ENCODE data around the gene TFEB. TPM values are rescaled to one million over a fixed set of nuclear protein-coding genes. Genes with fewer than 3 reads are reported as not detected.

TFEB gene
- total RNA-seq, 2 donors from 2014 or later, result 4.9 to 10.1 TPM

GRCh38 chr6:41656002-41656691, 79.3 kb downstream of the TFEB start:
- TF ChIP-seq POLR2A (IDR thresholded peaks at IDR 0.05), result no peak
- TF ChIP-seq CTCF (IDR thresholded peaks at IDR 0.05), result no peak
- no peaks in the 10 kb centered on the region for H3K27me3 ChIP-seq
- H3K36me3 ChIP-seq (replicated peaks in 1 of 2; ENCODE audit: insufficient read depth in 1 of 2, low read depth in 2 of 2), result no peaks in the 10 kb centered on the region
- no peak overlapping the region for H3K27ac ChIP-seq
- ATAC-seq (no peak), DNase-seq (no peak)
- H3K4me3 ChIP-seq, result no peak overlapping the region
- H3K4me1 ChIP-seq, result no peaks in the 10 kb centered on the region
- intact Hi-C loops (cut with DNase I), result no loop called here
- no peaks in the 10 kb centered on the region for H3K9me3 ChIP-seq
- WGBS, 2 donors, result 56 to 61% methylated on average over 10 to 14 of the region's 14 CpGs

- Histone ChIP-seq H3K36me3 (replicated peaks in 1 of 2; ENCODE audit: insufficient read depth in 1 of 2, low read depth in 2 of 2) (no peaks in the 10 kb centered on the region), H3K9me3 (no peaks in the 10 kb centered on the region), H3K4me1 (no peaks in the 10 kb centered on the region), H3K27me3 (no peaks in the 10 kb centered on the region), H3K4me3 (no peak overlapping the region), H3K27ac (no peak overlapping the region)
- DNase-seq (no peak), ATAC-seq (no peak)
- WGBS, 2 donors, result 71 to 75% methylated on average over 10 to 12 of the region's 12 CpGs
- no peak for TF ChIP-seq POLR2A (IDR thresholded peaks at IDR 0.05)
- TF ChIP-seq CTCF (IDR thresholded peaks at IDR 0.05), result no peak
- intact Hi-C loops (cut with DNase I), result no loop called here
These were observed 79.8 kb downstream of the TFEB start for GRCh38 chr6:41655646-41656001.

GRCh38 chr6:41655176-41655575, 80.2 kb downstream of the TFEB start:
- no peak overlapping the region for H3K4me3 ChIP-seq
- intact Hi-C loops (cut with DNase I), result no loop called here
- DNase-seq, result no peak
- ATAC-seq, result no peak
- no peak for TF ChIP-seq CTCF (IDR thresholded peaks at IDR 0.05)
- TF ChIP-seq POLR2A (IDR thresholded peaks at IDR 0.05), result no peak
- no peaks in the 10 kb centered on the region for H3K36me3 ChIP-seq (replicated peaks in 1 of 2; ENCODE audit: insufficient read depth in 1 of 2, low read depth in 2 of 2)
- no peaks in the 10 kb centered on the region for H3K4me1 ChIP-seq
- WGBS, 2 donors, result 81 to 82% methylated on average over 8 of the region's 8 CpGs
- H3K27ac ChIP-seq, result no peak overlapping the region
- no peaks in the 10 kb centered on the region for H3K9me3 ChIP-seq
- H3K27me3 ChIP-seq, result no peaks in the 10 kb centered on the region

- no peaks in the 10 kb centered on the region for H3K9me3 ChIP-seq
- H3K36me3 ChIP-seq (replicated peaks in 1 of 2; ENCODE audit: insufficient read depth in 1 of 2, low read depth in 2 of 2), result no peaks in the 10 kb centered on the region
- ATAC-seq (no peak), DNase-seq (no peak)
- no peaks in the 10 kb centered on the region for H3K27me3 ChIP-seq
- 82 to 89% methylated on average over 7 to 8 of the region's 8 CpGs for WGBS, 2 donors
- TF ChIP-seq POLR2A (IDR thresholded peaks at IDR 0.05), result no peak
- no peak for TF ChIP-seq CTCF (IDR thresholded peaks at IDR 0.05)
- H3K27ac ChIP-seq, result no peak overlapping the region
- no peaks in the 10 kb centered on the region for H3K4me1 ChIP-seq
- no peak overlapping the region for H3K4me3 ChIP-seq
- intact Hi-C loops (cut with DNase I), result no loop called here
These were observed 80.7 kb downstream of the TFEB start for GRCh38 chr6:41654698-41655151.

- TF ChIP-seq POLR2A (IDR thresholded peaks at IDR 0.05) (no peak), CTCF (IDR thresholded peaks at IDR 0.05) (no peak)
- intact Hi-C loops (cut with DNase I), result no loop called here
- 70 to 75% methylated on average over 5 of the region's 5 CpGs for WGBS, 2 donors
- Histone ChIP-seq H3K9me3 (no peaks in the 10 kb centered on the region), H3K4me1 (no peaks in the 10 kb centered on the region), H3K27ac (no peak overlapping the region), H3K36me3 (replicated peaks in 1 of 2; ENCODE audit: insufficient read depth in 1 of 2, low read depth in 2 of 2) (no peaks in the 10 kb centered on the region), H3K4me3 (no peak overlapping the region), H3K27me3 (no peaks in the 10 kb centered on the region)
- no peak for ATAC-seq
- no peak for DNase-seq
These were observed 81.2 kb downstream of the TFEB start for GRCh38 chr6:41654151-41654697.
